IMR-90 (cell line): ENCODE results near the gene MAFF.

Source experiments
- POLR2A ChIP-seq: IDR thresholded peaks from 2 replicates; pipeline ENCODE4 v1.6.1; 2012; ENCODE audit warnings: mild to moderate bottlenecking, low read depth, low read length
- TF ChIP-seq, protein P1 (sequence below): conservative IDR thresholded peaks from 2 replicates; pipeline ENCODE4 v1.5.1; 2012; ENCODE audit warnings: mild to moderate bottlenecking, low read depth, low read length, improper control_type of control experiment

DNA sequence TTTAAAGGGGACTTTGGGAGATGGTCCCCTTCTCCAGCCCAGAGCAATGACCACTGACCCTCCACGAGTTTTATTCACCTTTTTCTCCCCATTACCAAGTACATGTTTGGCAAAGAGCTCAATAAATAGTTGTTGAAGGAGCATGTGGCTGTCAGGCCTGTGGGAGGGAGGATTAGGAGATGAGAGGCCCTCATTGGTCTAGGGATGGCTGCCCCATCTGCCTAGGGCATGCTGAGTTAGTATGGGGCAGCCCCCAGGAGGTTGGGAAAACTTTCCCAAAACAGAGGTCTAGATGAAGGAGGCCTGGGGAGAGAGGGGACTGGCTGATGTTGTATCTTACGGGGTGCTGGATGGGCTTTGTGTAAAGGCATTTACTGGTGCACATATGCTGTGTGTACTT is 10.6 kb downstream of the MAFF start:
- TF ChIP-seq, protein P1, sequence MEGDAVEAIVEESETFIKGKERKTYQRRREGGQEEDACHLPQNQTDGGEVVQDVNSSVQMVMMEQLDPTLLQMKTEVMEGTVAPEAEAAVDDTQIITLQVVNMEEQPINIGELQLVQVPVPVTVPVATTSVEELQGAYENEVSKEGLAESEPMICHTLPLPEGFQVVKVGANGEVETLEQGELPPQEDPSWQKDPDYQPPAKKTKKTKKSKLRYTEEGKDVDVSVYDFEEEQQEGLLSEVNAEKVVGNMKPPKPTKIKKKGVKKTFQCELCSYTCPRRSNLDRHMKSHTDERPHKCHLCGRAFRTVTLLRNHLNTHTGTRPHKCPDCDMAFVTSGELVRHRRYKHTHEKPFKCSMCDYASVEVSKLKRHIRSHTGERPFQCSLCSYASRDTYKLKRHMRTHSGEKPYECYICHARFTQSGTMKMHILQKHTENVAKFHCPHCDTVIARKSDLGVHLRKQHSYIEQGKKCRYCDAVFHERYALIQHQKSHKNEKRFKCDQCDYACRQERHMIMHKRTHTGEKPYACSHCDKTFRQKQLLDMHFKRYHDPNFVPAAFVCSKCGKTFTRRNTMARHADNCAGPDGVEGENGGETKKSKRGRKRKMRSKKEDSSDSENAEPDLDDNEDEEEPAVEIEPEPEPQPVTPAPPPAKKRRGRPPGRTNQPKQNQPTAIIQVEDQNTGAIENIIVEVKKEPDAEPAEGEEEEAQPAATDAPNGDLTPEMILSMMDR = no peak
- no peak for TF ChIP-seq POLR2A
